AML-193 (cell line): ENCODE results near the gene CD84.
A peak's percentile ranks its signal among the peaks of the same experiment; 100 is the strongest.
"Not testable (repeated sequence)": the region's sequence is repeated elsewhere in the genome, so short reads cannot be mapped to it uniquely, and the experiment has no call there.

Experiments used
- DNase-seq, 2 experiments: peaks; one replicate each; lab custom pipeline; 2025; lab: John Stamatoyannopoulos, UW

CD84 gene

GRCh38 chr1:160517519-160517918 is 61.8 kb downstream of the CD84 start:
- DNase-seq = not testable (repeated sequence)

DNA sequence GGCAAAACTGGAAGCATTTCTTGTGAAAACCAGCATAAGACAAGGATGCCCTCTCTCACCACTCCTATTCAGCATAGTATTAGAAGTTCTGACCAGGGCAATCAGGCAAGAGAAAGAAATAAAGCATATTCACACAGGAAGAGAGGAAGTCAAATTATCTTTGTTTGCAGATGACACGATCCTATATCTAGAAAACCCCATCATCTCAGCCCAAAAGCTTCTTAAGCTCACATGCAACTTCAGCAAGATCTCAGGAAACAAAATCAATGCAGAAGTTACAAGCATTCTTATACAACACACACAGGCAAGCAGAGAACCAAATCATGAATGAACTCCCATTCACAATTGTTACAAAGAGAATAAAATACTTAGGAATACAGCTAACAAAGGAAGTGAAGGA is 63.4 kb downstream of the CD84 start:
- not testable (repeated sequence) for DNase-seq

GRCh38 chr1:160504651-160505050 is 74.6 kb downstream of the CD84 start:
- no peak for DNase-seq

DNA sequence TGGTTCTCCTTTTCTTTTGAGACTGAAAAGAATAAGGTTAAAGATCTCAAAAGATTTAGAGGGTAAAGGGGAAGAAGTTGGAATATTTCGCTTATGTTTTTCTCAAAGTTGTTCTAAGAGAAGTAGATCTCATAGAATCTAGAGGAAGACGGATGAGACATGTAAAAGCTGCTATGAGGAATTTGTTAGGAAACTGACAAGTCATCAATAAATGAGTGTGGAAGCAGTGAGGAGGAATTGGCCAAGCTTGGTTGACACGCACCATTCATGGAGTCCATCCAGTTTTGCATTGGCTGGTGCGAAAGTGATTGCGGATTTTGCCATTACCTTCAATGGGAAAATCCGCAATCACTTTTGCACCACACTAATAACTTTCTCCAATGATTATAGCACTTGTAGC is 76.2 kb downstream of the CD84 start:
- no peak for DNase-seq

DNA sequence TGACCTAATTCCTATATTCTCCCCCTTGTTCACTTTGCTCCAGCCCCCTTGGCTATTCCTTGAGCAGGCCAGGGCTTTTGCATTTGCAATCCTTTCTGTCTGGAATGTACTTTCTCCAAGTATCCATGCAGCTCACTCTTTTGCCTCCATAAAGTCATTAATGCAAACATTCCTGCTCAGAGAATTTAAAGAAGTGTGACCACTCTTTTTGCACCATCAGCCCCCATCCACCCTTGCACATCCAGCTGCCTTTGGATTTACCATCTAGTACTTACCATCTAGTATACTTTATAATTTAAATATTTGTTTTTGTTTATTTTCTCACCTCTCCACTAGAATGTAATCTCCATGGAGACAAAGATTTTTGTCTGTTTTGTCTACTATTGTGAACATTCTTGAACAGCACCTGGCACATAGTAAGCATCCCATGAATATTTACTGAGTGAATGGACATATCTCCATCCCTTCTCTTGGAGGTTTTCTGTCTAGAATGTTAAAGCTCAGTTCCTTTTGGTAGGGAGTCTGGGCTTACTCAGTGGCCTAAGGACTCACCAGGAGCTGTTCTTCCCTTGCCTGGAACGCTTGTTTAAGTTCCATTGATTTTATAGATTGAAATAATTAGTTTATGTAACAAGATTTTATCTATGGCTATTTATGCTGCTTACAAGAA is 78.8 kb downstream of the CD84 start:
- no peak for DNase-seq

- DNase-seq = peak; percentile 37 to 43
These were observed 79.7 kb downstream of the CD84 start for GRCh38 chr1:160499631-160500030.

GRCh38 chr1:160498301-160499065 is 80.8 kb downstream of the CD84 start:
- DNase-seq = not testable (repeated sequence)

DNA sequence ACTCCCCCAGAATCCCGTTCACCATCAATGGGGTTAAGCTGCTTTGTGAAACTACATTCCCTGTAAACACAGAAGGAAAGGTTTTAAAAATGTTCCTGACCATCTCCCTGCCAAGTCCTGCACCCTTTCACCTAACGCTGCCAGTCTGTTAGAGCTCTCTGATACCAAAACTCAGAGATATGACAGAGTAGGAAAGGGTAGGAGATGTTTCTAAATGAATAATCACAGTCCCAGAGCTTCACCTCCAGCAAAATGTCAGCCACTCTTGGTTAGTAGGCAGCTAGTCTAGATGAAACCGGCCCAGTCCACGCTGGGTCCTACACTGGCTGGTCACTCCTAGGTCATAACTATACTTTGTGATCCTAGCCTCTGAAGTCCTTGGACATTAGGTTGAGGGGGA is 83.0 kb downstream of the CD84 start:
- no peak for DNase-seq

- DNase-seq = peak in 1 of 2 experiments; percentile 1
These were observed 84.7 kb downstream of the CD84 start for GRCh38 chr1:160494620-160495019.

DNA sequence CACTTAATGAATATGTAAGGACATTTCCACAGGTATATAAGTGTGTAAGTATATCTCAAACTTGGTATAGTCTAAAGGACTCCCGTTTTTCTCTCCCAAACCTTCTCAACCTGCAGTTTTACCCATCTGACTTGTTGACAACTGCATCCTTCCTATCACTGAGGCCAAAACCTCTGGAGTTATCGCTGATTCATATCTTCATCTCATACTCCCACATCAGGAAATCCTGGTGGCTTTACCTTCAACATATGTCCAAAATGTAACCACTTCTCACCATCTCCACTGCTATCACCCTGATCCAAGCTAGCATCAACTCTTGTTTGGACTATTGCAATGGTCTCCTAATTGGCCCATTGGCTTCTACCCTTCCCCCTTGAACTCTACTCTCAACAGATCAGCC is 86.7 kb downstream of the CD84 start:
- DNase-seq = no peak

- DNase-seq = no peak
These were observed 87.3 kb downstream of the CD84 start for GRCh38 chr1:160491981-160492380.
